OCI-LY3 (cell line): ENCODE measurements around the gene KBTBD12.

Experiments
- H2AFZ ChIP-seq: fragments of 200-600, 300-600 bp; shearing (Covaris generic); 2 replicates; pipeline ENCODE4 v1.6.0; 2014; ENCODE audit warnings: antibody characterized with exemption, low read depth, low read length
- H3K27ac ChIP-seq: fragments of 200-600, 300-600 bp; sonication (generic); 2 replicates; pipeline ENCODE4 v1.5.1; 2014; ENCODE audit warnings: mild to moderate bottlenecking, low read length, moderate library complexity, mixed read lengths
- H3K27me3 ChIP-seq: fragments of 200-600, 300-600 bp; sonication (generic); 2 replicates; pipeline ENCODE4 v1.6.1; 2014; ENCODE audit warnings: low read depth, low read length, mixed read lengths
- H3K36me3 ChIP-seq: fragments of 200-600, 300-600 bp; sonication (generic); replicated peaks from 2 replicates; pipeline ENCODE3; 2014; ENCODE audit warnings: low read depth, low read length, mixed read lengths
- H3K4me1 ChIP-seq: fragments of 300-600, 200-600 bp; sonication (generic); 2 replicates; pipeline ENCODE4 v1.6.1; 2014; ENCODE audit warnings: low read length, mixed read lengths
- H3K4me2 ChIP-seq: fragments of 200-600, 300-600 bp; sonication (generic); 2 replicates; pipeline ENCODE4 v1.6.1; 2014; ENCODE audit warnings: low read length, mixed read lengths
- H3K4me3 ChIP-seq: fragments of 300-600, 200-600 bp; sonication (generic); 2 replicates; pipeline ENCODE4 v1.5.1; 2014; ENCODE audit warnings: antibody characterized with exemption, mild to moderate bottlenecking, low read length, moderate library complexity
- H3K79me2 ChIP-seq: fragments of 300-600, 200-600 bp; shearing (Covaris generic); 2 replicates; pipeline ENCODE4 v1.6.1; 2014; ENCODE audit warnings: mild to moderate bottlenecking, low read length, mixed read lengths
- H3K9ac ChIP-seq: fragments of 300-600, 200-600 bp; shearing (Covaris generic); 2 replicates; pipeline ENCODE4 v1.6.0; 2014; ENCODE audit warnings: mild to moderate bottlenecking, low read length, moderate library complexity
- H3K9me3 ChIP-seq: fragments of 200-600, 300-600 bp; shearing (Covaris generic); 2 replicates; pipeline ENCODE4 v1.6.1; 2014; ENCODE audit warnings: low read length, mixed read lengths; ENCODE audit not compliant: insufficient read depth
- H4K20me1 ChIP-seq: fragments of 200-600, 300-600 bp; sonication (generic); 2 replicates; pipeline ENCODE4 v1.6.1; 2016; ENCODE audit warnings: low read length, mixed read lengths; ENCODE audit not compliant: insufficient read depth
- CTCF ChIP-seq: fragments of 200-600, 300-600 bp; sonication (generic); IDR thresholded peaks from 2 replicates; pipeline ENCODE4 v1.5.1; 2014; ENCODE audit warnings: antibody characterized with exemption, low read length, low read depth
- EZH2phosphoT487 ChIP-seq: fragments of 200-600 bp; shearing (Covaris generic); IDR thresholded peaks from 2 replicates; pipeline ENCODE4 v1.6.1; 2018; ENCODE audit warnings: antibody characterized with exemption, mixed run types, low read depth

Gene KBTBD12

GRCh38 chr3:127914584-127914983 lies 448 bp upstream of the KBTBD12 start:
- Histone ChIP-seq H3K4me1 (no peaks in the 10 kb centered on the region), H3K4me3 (no peak overlapping the region), H4K20me1 (no peaks in the 10 kb centered on the region), H3K27me3 (no peaks in the 10 kb centered on the region; the same call in 1 of the 2 replicates), H2AFZ (no peak overlapping the region), H3K9me3 (no peaks in the 10 kb centered on the region), H3K36me3 (no peaks in the 10 kb centered on the region), H3K27ac (no peak overlapping the region), H3K4me2 (no peak overlapping the region), H3K9ac (no peak overlapping the region), H3K79me2 (no peaks in the 10 kb centered on the region)
- no peak for TF ChIP-seq CTCF
- TF ChIP-seq EZH2phosphoT487 = no peak

DNA sequence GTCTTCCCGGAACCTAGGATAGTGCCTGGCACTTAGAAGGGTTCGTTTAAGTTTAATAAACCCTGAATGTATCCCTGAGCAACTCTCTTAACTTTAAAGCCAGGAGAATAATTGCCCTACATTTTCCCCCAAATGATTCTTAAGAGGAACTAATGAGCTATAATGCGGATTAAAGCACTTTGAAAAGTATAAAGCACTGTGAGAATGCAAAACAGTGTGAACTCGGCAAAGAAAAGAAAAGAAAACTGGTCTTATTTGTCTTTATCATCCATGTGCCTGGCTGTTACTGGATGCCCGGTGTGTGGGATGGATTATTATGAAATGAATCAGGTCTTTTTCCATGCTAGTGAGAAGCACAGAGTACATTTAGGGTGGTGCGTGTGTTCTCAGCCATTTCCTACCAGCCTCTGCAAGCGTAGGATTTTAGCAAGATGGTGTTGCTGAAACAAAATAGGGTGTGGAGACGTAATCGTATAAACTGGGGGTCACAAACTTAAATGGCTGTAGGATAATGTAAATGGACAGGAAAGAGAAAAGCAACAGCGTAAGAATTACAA lies 983 bp downstream of the KBTBD12 start:
- no peak overlapping the region for H3K9ac ChIP-seq
- H3K4me1 ChIP-seq = no peaks in the 10 kb centered on the region
- TF ChIP-seq CTCF (no peak), EZH2phosphoT487 (no peak)
- H3K27me3 ChIP-seq = no peaks in the 10 kb centered on the region; the same call in 1 of the 2 replicates
- no peak overlapping the region for H3K27ac ChIP-seq
- H2AFZ ChIP-seq = no peak overlapping the region
- H3K4me3 ChIP-seq = no peak overlapping the region
- H4K20me1 ChIP-seq = no peaks in the 10 kb centered on the region
- H3K4me2 ChIP-seq = no peak overlapping the region
- no peaks in the 10 kb centered on the region for H3K9me3 ChIP-seq
- no peaks in the 10 kb centered on the region for H3K36me3 ChIP-seq
- no peaks in the 10 kb centered on the region for H3K79me2 ChIP-seq

- Histone ChIP-seq H3K9ac (no peak overlapping the region), H3K4me3 (no peak overlapping the region), H4K20me1 (no peaks in the 10 kb centered on the region), H3K27ac (no peak overlapping the region), H3K4me2 (no peak overlapping the region), H3K79me2 (no peaks in the 10 kb centered on the region), H3K4me1 (peaks cover 11% of the 10 kb centered on the region), H2AFZ (no peak overlapping the region), H3K36me3 (no peaks in the 10 kb centered on the region), H3K9me3 (no peaks in the 10 kb centered on the region), H3K27me3 (no peaks in the 10 kb centered on the region)
- TF ChIP-seq CTCF = no peak
Observed at GRCh38 chr3:127920738-127921137, 5.7 kb downstream of the KBTBD12 start.

DNA sequence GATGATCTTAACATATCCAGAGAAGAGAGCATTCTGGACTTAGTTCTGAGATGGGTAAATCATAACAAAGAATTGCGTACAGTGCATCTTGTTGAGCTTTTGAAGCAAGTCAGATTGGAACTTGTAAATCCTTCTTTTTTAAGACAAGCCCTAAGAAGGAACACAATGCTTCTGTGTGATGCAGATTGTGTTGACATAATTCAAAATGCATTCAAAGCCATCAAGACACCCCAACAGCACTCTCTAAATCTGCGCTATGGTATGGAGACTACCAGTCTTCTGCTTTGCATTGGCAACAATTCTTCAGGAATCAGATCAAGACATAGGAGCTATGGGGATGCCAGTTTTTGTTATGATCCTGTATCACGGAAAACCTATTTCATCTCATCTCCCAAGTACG lies 8.6 kb downstream of the KBTBD12 start:
- Histone ChIP-seq H3K4me2 (no peak overlapping the region), H2AFZ (no peak overlapping the region), H3K4me1 (peaks cover 11% of the 10 kb centered on the region), H3K9me3 (no peaks in the 10 kb centered on the region), H3K79me2 (no peaks in the 10 kb centered on the region), H3K36me3 (no peaks in the 10 kb centered on the region), H4K20me1 (no peaks in the 10 kb centered on the region), H3K4me3 (no peak overlapping the region), H3K27ac (no peak overlapping the region), H3K9ac (no peak overlapping the region), H3K27me3 (no peaks in the 10 kb centered on the region)
- TF ChIP-seq CTCF (no peak), EZH2phosphoT487 (no peak)
